DND-41 (cell line): ENCODE data around the gene NKAIN2.

ENCODE experiments used
- ATAC-seq: fragments of 200-7000 bp; cut with Tn5 transposase; 3 replicates; pipeline ENCODE4 v1.9.1; 2021; ENCODE audit warnings: low read depth; ENCODE audit not compliant: insufficient read depth
- DNase-seq: peaks from one replicate; pipeline ENCODE4 v3.0.0-alpha.2; 2020
- H2AFZ ChIP-seq: 2 replicates; pipeline ENCODE4 v1.6.0; 2012; ENCODE audit warnings: low read depth, low read length
- H3K27ac ChIP-seq: 2 replicates; pipeline ENCODE4 v1.5.1; 2012; ENCODE audit warnings: low read length, inconsistent platforms
- H3K27me3 ChIP-seq: fragments of 200-600 bp; sonication (generic); 2 replicates; pipeline ENCODE4 v1.6.0; 2012; ENCODE audit warnings: low read length, mild to moderate bottlenecking, inconsistent platforms; ENCODE audit not compliant: insufficient read depth, poor library complexity
- H3K36me3 ChIP-seq: 2 replicates; pipeline ENCODE4 v1.5.1; 2012; ENCODE audit warnings: low read length, inconsistent platforms; ENCODE audit not compliant: insufficient read depth
- H3K4me1 ChIP-seq: 2 replicates; pipeline ENCODE4 v1.5.1; 2012; ENCODE audit warnings: mild to moderate bottlenecking, low read length; ENCODE audit not compliant: insufficient read depth
- H3K4me2 ChIP-seq: 2 replicates; pipeline ENCODE4 v1.6.0; 2012; ENCODE audit warnings: mild to moderate bottlenecking, moderate library complexity, low read length, inconsistent platforms; ENCODE audit not compliant: insufficient read depth
- H3K4me3 ChIP-seq, 2 experiments: fragments of 200-600 bp in 1 of 2; shearing (Covaris generic) in 1 of 2; 2 replicates each; pipeline ENCODE4 v1.5.1; 2012 to 2016; ENCODE audit warnings: inconsistent platforms in 2 of 2, low read length in 2 of 2, mild to moderate bottlenecking in 2 of 2, low read depth in 1 of 2, moderate library complexity in 1 of 2
- H3K79me2 ChIP-seq: 2 replicates; pipeline ENCODE4 v1.6.0; 2012; ENCODE audit warnings: low read length, inconsistent platforms; ENCODE audit not compliant: insufficient read depth
- H3K9ac ChIP-seq: 2 replicates; pipeline ENCODE4 v1.6.0; 2012; ENCODE audit warnings: low read depth, mild to moderate bottlenecking, inconsistent platforms, low read length, moderate library complexity
- H3K9me3 ChIP-seq: 2 replicates; pipeline ENCODE4 v1.5.1; 2012; ENCODE audit warnings: low read length, moderate library complexity, mild to moderate bottlenecking, inconsistent platforms; ENCODE audit not compliant: insufficient read depth, severe bottlenecking
- H4K20me1 ChIP-seq: 2 replicates; pipeline ENCODE4 v1.6.0; 2012; ENCODE audit warnings: low read length; ENCODE audit not compliant: insufficient read depth
- EZH2 ChIP-seq: IDR thresholded peaks from 3 replicates; pipeline ENCODE4 v1.6.1; 2012; ENCODE audit warnings: borderline replicate concordance, low read depth, mild to moderate bottlenecking, moderate library complexity, low read length, inconsistent platforms; ENCODE audit not compliant: severe bottlenecking
- TF ChIP-seq, protein P1 (sequence below): IDR thresholded peaks from 2 replicates; pipeline ENCODE4 v1.5.1; 2012; ENCODE audit warnings: borderline replicate concordance, low read length, moderate library complexity, mild to moderate bottlenecking; ENCODE audit not compliant: poor library complexity, severe bottlenecking; ENCODE audit errors: extremely low read depth

NKAIN2 gene

GRCh38 chr6:124008000-124008987 lies 204.6 kb downstream of the NKAIN2 start:
- ATAC-seq: no peak
- H3K4me3 ChIP-seq: no peak overlapping the region
- no peaks in the 10 kb centered on the region for H3K36me3 ChIP-seq
- no peak overlapping the region for H3K4me2 ChIP-seq
- TF ChIP-seq, protein P1, sequence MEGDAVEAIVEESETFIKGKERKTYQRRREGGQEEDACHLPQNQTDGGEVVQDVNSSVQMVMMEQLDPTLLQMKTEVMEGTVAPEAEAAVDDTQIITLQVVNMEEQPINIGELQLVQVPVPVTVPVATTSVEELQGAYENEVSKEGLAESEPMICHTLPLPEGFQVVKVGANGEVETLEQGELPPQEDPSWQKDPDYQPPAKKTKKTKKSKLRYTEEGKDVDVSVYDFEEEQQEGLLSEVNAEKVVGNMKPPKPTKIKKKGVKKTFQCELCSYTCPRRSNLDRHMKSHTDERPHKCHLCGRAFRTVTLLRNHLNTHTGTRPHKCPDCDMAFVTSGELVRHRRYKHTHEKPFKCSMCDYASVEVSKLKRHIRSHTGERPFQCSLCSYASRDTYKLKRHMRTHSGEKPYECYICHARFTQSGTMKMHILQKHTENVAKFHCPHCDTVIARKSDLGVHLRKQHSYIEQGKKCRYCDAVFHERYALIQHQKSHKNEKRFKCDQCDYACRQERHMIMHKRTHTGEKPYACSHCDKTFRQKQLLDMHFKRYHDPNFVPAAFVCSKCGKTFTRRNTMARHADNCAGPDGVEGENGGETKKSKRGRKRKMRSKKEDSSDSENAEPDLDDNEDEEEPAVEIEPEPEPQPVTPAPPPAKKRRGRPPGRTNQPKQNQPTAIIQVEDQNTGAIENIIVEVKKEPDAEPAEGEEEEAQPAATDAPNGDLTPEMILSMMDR: no peak
- TF ChIP-seq EZH2: no peak
- H3K27ac ChIP-seq: no peak overlapping the region
- H3K27me3 ChIP-seq: no peaks in the 10 kb centered on the region
- no peak overlapping the region for H3K9ac ChIP-seq
- H3K79me2 ChIP-seq: no peaks in the 10 kb centered on the region
- no peak for DNase-seq
- no peak overlapping the region for H2AFZ ChIP-seq
- no peaks in the 10 kb centered on the region for H3K4me1 ChIP-seq
- no peaks in the 10 kb centered on the region for H3K9me3 ChIP-seq
- no peaks in the 10 kb centered on the region for H4K20me1 ChIP-seq

GRCh38 chr6:124008988-124009765 lies 205.5 kb downstream of the NKAIN2 start:
- Histone ChIP-seq H4K20me1 (no peaks in the 10 kb centered on the region), H2AFZ (no peak overlapping the region), H3K79me2 (no peaks in the 10 kb centered on the region), H3K36me3 (no peaks in the 10 kb centered on the region), H3K4me3 (no peak overlapping the region), H3K27me3 (no peaks in the 10 kb centered on the region), H3K27ac (no peak overlapping the region), H3K9me3 (no peaks in the 10 kb centered on the region), H3K4me1 (no peaks in the 10 kb centered on the region), H3K9ac (no peak overlapping the region), H3K4me2 (no peak overlapping the region)
- DNase-seq (no peak), ATAC-seq (no peak)
- TF ChIP-seq EZH2: no peak
- TF ChIP-seq, protein P1: no peak

- Histone ChIP-seq H3K79me2 (no peaks in the 10 kb centered on the region), H3K4me2 (no peak overlapping the region), H3K9ac (no peak overlapping the region), H3K36me3 (no peaks in the 10 kb centered on the region), H3K4me3 (no peak overlapping the region), H4K20me1 (no peaks in the 10 kb centered on the region), H3K9me3 (no peaks in the 10 kb centered on the region), H3K4me1 (no peaks in the 10 kb centered on the region), H3K27me3 (no peaks in the 10 kb centered on the region), H2AFZ (no peak overlapping the region), H3K27ac (no peak overlapping the region)
- ATAC-seq: no peak
- no peak for TF ChIP-seq EZH2
- TF ChIP-seq, protein P1: no peak
- no peak for DNase-seq
These were observed 206.9 kb downstream of the NKAIN2 start for GRCh38 chr6:124010574-124010973.
